ENCODE data around the gene PAN3.

The PAN3 gene

DNA sequence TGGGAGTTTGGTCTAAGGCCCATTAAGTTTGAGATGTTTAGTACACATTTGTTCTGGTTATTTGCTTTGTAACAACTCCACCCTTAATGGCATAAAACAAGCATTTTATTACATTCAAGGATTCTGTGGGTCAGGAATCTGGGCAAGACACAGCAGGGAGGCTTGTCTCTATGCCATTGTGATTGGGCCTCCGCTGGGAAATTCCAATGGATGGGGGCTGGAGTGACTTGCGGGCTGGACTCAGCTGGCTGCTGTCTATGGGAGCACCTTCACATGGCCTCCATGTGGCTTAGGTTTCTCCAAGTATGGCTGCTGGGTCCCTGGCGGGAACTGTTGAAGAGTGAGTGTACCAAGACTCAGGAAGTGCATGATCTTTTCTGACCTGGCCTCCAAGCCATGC lies 159.0 kb downstream of the PAN3 start:
- no peak for DNase-seq

DNA sequence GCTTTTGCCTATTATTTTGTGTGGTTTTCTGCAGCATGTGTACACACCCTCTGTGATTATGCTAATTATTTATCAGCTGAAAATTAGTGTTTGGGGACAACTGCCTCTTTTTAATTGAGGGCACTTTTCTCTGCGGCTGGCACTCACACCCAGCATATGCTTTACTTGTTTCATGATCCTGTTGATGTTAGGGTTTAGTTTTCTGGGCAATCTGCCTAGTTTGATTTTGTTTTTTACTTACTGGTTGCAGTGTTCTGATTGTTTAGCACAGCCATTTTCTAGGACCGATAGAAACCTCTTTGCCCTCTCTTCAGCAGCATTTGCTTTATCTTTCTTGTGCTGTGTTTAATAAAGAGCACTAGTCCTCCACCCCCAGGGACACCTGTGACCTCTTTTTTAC lies 161.6 kb downstream of the PAN3 start:
- no peak for DNase-seq

DNA sequence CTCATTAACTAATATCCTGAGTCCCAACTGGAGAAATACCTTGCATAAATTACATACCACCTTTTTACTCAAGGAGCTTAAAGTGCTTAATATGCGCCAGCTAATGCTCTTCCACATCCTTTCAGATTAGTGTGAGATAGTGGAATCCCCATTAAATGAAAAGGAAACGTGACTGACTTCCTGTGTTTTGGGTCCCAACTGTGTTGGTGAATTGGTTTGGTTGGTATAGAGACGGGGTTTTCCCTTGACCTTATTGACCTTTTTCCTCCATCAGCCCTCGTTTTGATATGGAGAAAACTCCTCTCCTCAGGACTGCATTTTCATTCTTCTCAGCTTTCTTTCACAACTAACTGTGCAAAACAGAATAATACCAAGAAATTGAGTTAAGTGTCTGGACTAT lies 163.5 kb downstream of the PAN3 start:
- no peak for DNase-seq

DNA sequence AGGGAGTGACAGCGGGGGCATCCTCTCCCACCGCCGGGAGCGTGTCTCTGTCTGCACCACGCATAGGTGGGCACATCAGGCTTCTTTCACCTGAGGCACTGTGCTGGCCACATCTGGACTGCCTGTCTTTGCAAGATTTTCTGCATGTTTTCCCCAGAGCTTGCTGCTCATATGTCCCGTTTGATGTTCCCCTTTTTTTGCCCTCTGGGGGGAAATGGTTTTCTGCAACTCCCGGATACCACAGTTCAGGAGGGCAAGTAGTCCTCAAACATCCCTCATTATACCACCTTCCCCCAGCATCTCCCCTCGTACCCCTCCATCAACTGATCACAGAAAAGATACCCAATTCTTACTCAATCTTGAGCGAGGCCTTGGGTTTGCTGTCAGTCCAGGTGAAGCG lies 168.0 kb downstream of the PAN3 start:
- DNase-seq: no peak

DNA sequence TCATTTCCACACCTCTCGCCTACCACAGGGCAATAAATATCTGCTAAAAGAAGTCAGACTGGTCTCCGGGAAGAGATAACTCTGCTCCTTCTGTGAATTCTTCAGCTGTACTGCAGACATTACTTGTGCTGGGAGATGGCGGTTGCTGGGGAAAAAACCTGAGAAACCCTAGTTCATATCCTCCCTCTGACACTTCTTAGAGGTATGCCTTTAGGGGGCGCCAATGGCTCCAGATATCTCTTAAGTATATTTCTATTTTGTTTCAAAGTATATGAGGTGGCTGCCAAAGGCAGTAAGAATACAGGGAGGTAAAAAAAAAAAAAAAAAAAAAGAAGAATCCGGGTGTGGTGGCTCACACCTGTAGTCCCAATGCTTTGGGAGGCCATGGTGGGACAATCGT lies 175.2 kb downstream of the PAN3 start:
- no peak for DNase-seq

DNA sequence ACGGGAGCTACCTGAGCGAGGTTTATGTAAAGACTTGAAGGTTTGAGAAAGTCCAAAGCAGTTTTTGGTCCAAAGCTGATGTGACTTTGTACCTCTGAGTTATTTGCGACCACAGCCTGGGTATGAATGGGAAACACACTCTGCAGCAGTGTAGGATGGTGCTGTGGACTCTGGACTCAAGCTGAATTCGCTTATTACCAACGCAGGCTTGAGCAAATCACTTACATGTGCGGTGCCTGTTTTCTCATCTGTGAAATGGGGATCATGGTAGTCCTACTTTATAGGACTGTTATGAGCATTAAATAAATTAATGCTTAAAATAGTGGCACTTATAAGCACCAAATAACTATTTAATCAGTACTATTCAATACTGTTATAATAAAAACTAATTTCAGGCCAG lies 176.5 kb downstream of the PAN3 start:
- no peak for DNase-seq

DNA sequence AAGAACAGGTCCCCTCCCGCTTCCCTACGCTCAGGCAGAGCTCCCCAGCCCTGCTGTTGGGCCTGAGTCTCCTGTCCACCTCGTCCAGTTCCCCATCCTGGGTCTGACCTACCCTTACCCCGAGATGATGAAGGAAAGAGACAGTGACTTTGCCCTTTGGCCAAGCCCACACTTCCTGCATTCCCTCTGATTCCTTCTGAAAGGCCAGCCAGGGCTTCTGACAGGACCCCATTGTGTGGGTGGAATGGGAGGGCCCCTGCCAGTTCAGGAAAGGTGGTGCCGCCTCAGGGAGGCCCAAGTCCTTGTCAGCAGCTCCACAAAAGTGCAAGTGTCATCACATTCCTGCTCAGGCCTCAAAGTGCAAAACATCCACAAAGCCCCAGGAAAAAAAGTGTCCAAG lies 177.8 kb downstream of the PAN3 start:
- no peak for DNase-seq

DNA sequence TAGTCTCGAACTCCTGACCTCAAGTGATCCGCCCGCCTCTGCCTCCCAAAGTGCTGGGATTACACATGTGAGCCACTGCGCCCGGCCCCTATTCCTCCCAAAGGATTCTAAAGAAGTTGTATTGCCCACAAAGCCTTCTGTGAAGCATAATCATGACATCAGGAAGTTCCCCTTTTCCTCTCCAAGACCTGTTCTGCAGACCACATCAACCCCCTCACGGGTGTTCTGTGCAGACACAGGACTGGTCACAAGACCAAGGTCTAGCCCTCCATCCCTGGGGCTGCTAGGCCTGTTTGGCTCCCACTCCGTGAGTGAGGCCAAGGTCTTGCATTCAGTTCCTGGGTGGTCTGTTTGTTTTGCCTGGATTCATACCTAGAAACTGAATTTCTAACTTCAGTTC lies 178.5 kb downstream of the PAN3 start:
- DNase-seq: no peak

DNA sequence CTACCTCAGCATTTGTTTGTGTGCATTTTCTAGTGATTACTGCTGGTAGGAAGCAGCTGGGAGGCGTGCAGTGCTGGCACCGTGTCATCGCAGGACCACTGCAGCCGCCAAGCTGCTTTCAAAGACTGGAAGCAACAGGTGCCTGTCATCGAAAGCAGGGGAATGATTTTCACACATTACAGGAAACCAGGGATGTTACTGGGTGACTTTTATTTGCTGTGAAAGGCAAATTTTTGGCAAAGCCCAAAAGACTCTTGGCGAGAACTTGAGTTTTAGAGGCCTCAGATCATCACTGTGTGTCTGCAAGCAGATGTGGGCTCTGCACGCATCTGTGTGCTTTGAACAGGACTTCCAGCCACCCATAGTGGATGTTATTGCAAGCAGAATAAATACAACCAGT lies 180.2 kb downstream of the PAN3 start:
- DNase-seq: no peak

DNA sequence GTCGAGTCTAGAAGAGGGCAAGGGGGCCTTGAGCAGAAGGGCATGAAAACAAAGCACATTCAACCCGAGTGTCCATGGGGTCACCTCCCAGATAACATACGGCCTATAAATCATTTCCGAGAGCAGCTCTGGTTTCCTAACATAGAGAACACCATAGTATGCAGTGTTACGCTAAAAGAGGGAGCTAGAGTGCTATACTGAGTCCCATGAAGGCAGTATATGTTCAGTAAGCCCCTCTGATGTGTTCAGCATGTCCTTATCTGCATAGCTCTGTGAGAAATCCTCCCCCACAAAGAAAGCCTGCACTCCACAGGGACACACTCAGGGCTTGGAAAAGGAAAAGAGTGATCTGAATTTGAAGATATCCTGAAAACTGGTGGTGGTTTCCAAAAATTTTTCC lies 181.2 kb downstream of the PAN3 start:
- no peak for DNase-seq

DNA sequence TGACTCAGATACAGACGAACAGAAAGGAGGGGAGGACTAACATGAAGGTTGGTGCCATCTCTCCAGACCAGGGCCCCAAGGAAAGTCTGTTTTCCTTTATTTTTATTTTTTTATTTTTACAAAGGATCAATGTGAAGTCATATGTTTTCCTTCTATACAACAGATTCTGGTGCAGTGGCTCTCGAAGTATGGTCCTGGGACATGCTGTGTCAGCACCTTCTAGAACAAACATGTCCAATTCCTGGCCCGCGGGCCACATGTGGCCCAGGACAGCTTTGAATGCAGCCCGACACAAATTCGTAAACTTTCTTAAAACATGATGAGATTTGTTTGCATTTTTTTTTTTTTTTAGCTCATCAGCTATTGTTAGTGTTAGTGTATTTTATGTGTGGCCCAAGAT lies 181.9 kb downstream of the PAN3 start:
- DNase-seq: no peak

DNA sequence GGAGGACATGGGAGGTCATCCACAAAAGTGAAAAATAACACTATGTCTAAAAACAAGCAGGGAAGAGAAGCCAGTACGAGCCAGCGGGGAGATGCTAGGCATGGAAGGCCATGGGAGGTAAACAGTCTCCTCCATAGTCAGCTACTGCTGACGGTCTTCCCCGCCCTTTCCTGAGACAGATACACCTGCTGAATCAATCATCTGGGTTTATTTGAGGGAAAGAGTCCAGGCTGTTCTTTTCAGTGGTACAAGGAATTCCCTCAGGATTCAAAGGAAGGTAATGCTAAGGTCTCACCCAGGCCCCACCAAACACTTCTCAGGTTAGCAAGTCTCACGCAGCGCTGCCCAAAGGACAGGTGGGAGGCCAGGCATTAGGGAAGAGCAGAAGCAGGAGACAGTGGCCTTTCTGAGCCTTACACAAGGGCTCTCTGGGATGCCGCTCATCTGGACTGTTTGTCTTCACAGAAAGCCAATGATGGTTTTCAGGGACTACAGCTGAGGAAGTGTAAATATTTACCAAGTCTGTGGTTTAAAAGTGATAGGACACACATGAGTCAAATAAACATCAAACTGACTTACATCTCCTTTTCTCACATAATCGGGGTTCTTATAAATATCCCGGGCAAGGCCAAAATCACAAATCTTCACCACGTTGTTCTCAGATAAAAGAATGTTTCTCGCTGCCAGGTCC lies 182.7 kb downstream of the PAN3 start:
- DNase-seq: no peak

DNA sequence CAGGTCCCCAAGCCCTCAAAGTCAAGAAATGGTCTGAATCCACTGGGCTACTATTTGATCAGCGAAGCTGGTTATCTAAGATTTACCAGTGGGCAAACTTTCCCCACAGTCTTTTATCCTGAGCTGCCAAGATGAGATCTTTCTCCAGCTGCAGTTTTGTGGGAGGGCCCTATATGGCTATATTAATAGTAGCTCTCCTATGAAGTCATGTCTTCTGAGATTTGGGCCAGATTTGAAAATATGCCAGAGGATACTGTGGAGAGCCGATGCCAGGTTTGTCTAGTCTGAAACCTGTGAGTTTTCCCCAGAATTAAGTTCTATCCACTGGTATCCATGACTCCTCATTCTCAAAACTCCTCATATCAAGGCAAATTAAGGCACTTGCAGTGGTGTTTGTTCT lies 183.4 kb downstream of the PAN3 start:
- DNase-seq: no peak

DNA sequence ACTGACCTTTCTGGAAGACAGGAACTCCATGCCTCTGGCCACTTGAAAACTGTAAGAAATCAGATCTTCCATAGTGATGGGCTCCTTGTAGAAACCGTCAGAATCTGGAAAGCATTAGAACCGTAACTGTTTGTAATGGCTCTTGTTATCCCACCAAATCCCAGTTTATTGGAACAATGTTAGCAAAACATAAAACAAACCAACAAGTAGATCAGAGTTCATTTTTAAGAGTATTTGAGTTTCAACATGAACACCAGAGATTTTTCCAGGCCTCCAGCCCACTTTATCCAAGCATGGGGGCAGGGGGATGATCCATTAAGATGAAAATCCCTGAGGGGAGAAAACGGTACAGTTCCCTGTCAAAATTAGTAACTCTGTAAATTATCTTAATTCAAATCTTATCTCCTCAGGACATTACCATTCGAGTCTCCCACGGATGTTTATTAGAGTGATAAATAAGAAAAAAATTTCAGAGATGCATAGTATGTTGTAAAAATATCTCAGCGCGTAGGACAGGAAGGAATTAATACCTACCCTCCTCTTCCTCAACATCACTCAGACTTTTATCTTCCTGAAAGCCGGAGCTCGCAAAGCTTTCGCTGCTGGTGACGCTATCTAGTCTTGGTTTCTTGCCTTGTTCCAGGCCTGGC lies 184.0 kb downstream of the PAN3 start:
- no peak for DNase-seq

DNA sequence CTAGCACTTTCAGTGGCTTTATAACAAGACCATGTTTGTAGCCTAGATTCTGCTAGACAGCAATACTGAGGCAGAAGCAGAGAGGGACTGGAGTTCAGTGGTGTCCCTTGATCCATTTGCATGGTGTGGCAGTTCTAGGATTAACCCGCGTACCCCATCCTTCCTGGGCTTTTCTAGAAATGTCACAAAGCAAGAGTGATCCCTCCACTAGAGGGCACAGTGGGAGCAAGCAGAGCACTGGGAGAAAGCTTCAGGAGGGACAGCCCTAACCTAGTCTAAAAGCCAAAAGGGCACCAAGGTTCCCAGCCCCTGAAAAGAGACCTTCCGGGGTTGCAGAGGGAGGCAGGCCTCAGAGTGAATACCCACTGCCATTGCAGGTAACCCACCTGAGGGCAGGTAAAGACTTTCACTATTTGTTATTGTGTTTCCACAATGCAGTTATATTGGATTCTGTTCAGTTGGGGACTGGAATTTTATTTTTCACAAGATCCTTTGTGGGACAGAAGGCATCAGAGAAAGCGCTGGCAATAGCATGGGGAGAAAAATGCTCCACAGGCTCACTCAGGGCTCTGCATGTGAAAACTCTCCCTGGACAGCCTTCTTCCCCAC lies 185.9 kb downstream of the PAN3 start:
- DNase-seq: peak in 33 of 56 donors; percentile 1 to 66 (median 13)

DNA sequence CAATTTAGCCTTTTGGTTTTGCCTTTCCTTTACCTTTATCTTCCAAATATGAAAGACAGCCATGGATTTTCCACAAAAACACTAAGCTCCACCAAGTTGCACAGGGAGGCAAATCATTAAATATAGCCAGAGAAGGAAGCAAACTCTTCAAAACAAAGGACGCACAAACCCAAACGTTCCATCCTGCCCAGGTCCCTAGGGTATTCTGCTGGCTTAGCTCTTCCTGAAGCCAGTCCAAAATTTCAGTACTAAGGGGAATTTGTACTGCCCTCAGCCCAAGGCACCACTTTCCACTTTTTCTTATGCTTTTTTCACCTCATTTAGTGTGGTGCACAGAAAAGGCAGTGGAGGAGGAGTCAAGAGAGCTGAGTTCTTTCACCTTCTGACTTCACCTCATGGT lies 186.7 kb downstream of the PAN3 start:
- DNase-seq: no peak

DNA sequence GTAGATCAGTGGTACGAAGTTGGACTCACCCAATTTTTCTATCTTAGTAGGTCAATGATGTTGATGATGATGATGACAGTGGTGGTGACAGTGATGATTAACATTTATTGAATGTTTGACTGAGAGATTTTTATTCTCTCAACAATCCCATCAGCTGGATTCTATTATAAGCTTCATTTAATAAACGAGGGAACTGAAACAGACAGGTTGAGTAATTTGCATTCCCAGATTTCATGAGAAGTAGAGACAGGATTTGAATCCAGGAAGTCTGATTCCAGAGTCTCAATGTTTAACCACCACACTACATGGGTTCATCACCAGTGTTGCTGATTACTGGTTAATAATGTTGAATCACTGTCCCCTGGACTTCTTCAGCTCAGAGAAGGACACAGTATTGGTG lies 187.7 kb downstream of the PAN3 start:
- DNase-seq: no peak

DNA sequence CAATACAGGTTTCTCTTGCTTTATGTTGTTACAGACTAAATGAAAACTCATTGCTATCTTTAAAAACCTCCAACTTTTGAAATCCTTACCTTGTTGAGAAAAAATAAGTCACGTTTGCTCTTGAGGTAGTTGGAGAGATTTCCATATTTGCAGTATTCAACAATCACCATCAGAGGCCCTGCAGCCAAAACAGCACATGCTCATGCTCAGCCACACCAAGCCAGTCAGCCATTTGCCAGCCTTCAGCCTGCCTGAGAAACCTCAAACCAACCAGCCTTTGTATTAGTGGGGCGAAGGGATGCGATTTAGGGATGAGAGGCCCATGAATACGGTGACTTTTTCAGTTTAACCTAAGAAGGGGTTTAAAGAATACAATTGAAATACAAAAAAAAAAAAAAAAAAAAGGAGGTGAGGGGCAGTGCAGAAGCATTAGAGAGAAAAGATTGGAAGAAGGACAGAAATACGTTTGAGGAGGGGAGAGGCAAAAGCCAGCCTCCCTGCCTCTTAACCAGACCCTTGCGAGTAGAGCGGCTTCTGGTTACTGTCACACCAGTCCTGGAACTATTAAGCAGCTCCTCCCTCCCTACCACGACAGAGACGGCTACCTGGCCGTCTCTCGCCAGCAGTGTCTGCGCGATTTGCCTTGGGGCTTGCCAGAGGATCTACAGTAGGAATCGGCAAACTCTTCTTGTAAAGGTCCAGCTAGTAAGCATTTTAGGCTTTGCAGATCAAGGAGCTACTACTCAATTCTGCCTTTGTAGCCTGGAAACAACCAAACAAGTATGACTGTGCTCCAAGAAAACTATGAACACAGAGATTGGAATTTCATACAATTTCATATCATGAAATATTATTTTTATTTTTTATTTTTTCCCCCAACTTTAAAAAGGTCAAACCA lies 189.3 kb downstream of the PAN3 start:
- no peak for DNase-seq

DNA sequence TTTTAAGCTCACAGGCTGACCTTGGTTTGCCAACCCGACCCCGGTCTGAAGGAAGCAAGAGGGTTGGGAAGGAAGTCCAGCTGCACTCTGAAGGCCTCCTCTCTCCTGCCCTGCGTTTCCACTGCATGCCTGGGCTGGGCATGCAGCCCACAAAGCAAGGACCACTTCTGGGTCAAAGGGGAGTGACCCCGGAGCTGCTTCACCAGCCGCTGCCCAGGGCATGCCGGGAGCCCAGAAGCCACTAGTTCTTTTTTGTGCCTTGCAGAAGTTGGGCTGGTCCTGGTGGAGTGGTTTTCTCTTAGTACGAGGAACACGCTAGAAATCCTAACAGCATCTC lies 189.9 kb downstream of the PAN3 start:
- DNase-seq: no peak

DNA sequence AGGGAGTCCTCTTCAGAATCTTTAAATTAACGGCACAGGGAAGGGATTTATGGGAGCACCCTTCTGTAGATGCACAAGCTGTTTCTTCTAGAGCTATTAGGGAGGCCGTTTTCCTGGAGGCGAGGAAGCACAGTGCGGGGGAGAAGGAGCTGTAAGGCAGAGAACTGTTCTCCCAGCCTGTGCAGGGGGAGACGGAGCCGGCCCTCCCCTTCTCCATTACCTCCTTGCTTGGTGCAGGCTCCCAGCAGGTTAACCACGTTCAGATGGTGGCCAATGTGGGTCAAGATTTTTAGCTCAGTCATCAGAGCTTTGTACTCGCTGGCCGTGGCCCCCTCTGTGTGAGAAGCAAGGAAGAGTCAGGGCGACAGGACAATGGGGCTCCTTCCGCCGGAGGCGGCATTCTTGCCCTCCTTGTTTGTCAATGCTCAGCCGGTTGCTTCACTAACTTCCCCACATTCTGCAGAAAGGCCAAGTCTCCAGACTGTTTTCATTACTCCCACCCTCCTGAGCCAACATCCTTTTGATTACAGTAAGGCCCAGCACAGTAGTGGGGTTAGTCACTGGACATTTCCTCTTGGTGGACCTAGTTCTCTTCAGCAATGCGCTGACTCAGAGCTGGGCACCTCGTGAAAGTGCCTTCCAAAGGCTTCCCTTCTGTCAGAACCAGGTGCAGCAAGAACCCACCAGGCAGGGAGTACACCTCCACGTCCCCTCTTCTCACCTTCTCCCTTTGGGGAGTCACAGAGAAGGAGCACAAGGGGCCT lies 191.2 kb downstream of the PAN3 start:
- DNase-seq: no peak

DNA sequence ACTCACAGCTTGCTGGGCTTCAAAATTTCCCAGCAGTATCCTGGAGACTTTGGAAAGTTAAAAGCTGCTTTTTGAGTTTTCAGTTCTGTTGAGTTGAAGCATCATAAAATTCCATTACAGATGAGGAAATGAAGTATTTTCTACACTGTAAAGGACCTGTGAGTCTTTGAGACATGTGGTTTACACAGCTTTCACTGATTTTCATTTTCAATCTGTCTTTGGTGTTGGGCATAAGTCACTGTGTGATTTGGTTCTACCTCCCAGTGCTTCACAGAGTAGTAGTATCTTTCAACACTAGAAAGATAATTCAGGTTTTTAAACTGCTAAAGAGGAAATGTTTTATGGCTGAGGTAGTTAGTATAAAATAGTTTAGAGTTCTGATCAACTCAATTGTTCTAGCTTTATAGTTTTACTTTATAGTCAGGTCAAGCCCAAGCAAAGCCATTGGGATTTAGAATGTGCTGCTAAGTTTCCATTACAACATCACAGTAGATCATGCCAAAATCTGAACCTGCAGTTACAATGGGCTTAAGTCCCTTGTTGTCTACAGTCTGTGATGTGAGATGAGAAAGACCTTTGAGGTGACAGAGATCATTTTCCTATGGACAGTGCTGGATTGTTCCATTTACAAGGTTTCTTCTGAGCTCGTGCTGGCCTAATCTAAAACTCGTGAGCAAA lies 195.0 kb downstream of the PAN3 start:
- no peak for DNase-seq
